Breast epithelium (tissue), 3 donors: ENCODE measurements around the gene CCBE1.

Source experiments
- POLR2A ChIP-seq: fragments of 450-650 bp; IDR thresholded peaks from one replicate; pipeline ENCODE4 v1.6.1; 2016; ENCODE audit warnings: antibody characterized with exemption, mild to moderate bottlenecking, moderate library complexity
- POLR2AphosphoS5 ChIP-seq, 3 donors: sonication (generic); formaldehyde crosslinking; IDR thresholded peaks; one replicate each; pipeline ENCODE4 v1.6.1; 2017; ENCODE audit warnings: antibody characterized with exemption in 3 of 3
- TF ChIP-seq, protein P1 (sequence below), 3 donors: fragments of 450-650 bp; IDR thresholded peaks; one replicate each; pipeline ENCODE4 v1.5.1; 2016 to 2017; ENCODE audit warnings: antibody characterized with exemption in 3 of 3, mild to moderate bottlenecking in 3 of 3, moderate library complexity in 3 of 3

- TF ChIP-seq, protein P1, sequence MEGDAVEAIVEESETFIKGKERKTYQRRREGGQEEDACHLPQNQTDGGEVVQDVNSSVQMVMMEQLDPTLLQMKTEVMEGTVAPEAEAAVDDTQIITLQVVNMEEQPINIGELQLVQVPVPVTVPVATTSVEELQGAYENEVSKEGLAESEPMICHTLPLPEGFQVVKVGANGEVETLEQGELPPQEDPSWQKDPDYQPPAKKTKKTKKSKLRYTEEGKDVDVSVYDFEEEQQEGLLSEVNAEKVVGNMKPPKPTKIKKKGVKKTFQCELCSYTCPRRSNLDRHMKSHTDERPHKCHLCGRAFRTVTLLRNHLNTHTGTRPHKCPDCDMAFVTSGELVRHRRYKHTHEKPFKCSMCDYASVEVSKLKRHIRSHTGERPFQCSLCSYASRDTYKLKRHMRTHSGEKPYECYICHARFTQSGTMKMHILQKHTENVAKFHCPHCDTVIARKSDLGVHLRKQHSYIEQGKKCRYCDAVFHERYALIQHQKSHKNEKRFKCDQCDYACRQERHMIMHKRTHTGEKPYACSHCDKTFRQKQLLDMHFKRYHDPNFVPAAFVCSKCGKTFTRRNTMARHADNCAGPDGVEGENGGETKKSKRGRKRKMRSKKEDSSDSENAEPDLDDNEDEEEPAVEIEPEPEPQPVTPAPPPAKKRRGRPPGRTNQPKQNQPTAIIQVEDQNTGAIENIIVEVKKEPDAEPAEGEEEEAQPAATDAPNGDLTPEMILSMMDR (IDR thresholded peaks at IDR 0.05), result no peak
- TF ChIP-seq POLR2A (no peak), POLR2AphosphoS5 (IDR thresholded peaks at IDR 0.05) (no peak)
Observed at GRCh38 chr18:59639821-59640220, 57.4 kb downstream of the CCBE1 start.
